ENCODE measurements around the gene OTC. TPM values are rescaled to one million over a fixed set of nuclear protein-coding genes. Genes with fewer than 3 reads are reported as not detected.
A peak's percentile ranks its signal among the peaks of the same experiment; 100 is the strongest.

Gene OTC
- total RNA-seq, 6 donors from 2014 or later, result 0.69 to 2.5 (median 0.76) TPM; not detected in 3

- 70 to 79% methylated on average over 4 of the region's 4 CpGs for WGBS, 2 donors
- TF ChIP-seq POLR2AphosphoS5 (IDR thresholded peaks at IDR 0.05) (no peak), POLR2A (IDR thresholded peaks at IDR 0.05) (no peak), EP300 (IDR thresholded peaks at IDR 0.05) (no peak), CTCF (IDR thresholded peaks at IDR 0.05) (no peak)
- no peak overlapping the region for H3K4me3 ChIP-seq
- ATAC-seq (ENCODE audit: low FRiP score in 2 of 2) (peak in 1 of 2 donors; percentile 49), DNase-seq (no peak)
- H3K9me3 ChIP-seq, result no peaks in the 10 kb centered on the region
- no peaks in the 10 kb centered on the region for H3K36me3 ChIP-seq
- no peaks in the 10 kb centered on the region for H3K4me1 ChIP-seq
- no peak overlapping the region for H3K27ac ChIP-seq
- no peaks in the 10 kb centered on the region for H3K27me3 ChIP-seq
These were observed 54.7 kb downstream of the OTC start for GRCh38 chrX:38407126-38407525.

DNA sequence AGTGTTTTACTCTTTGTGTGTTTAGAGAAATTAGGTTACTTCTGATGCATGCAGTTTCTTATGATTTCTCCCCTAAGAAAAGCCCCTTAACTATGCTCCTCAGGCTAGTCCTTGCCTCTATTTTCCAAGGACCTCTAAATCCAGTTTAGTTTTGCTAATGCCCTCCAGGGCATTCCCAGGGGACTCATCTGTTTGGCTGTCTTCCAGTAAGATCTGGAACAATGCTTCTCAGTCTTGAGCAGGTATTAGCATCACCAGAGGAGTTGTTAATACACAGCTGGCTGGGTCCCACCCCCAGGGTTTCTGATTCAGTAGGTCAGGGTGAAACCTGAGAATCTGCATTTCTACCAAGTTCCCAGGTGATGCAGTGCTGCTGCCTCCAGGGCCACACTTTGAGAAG, 56.9 kb downstream of the OTC start:
- Histone ChIP-seq H3K4me3 (no peak overlapping the region), H3K27me3 (no peaks in the 10 kb centered on the region), H3K36me3 (no peaks in the 10 kb centered on the region), H3K27ac (no peak overlapping the region), H3K9me3 (no peaks in the 10 kb centered on the region), H3K4me1 (no peaks in the 10 kb centered on the region)
- no peak for DNase-seq
- TF ChIP-seq CTCF (IDR thresholded peaks at IDR 0.05) (no peak), POLR2A (IDR thresholded peaks at IDR 0.05) (no peak), EP300 (IDR thresholded peaks at IDR 0.05) (no peak), POLR2AphosphoS5 (IDR thresholded peaks at IDR 0.05) (no peak)
- no peak for ATAC-seq (ENCODE audit: low FRiP score in 2 of 2)

GRCh38 chrX:38426785-38427184, 74.4 kb downstream of the OTC start:
- no peak for TF ChIP-seq EP300 (IDR thresholded peaks at IDR 0.05)
- DNase-seq (no peak), ATAC-seq (ENCODE audit: low FRiP score in 2 of 2) (no peak)
- H3K4me1 ChIP-seq, result no peaks in the 10 kb centered on the region
- H3K27ac ChIP-seq, result no peak overlapping the region
- H3K4me3 ChIP-seq, result no peak overlapping the region
- no peaks in the 10 kb centered on the region for H3K9me3 ChIP-seq
- H3K27me3 ChIP-seq, result no peaks in the 10 kb centered on the region
- no peaks in the 10 kb centered on the region for H3K36me3 ChIP-seq

- Histone ChIP-seq H3K27me3 (no peaks in the 10 kb centered on the region), H3K4me1 (no peaks in the 10 kb centered on the region), H3K36me3 (no peaks in the 10 kb centered on the region), H3K27ac (no peak overlapping the region), H3K4me3 (no peak overlapping the region), H3K9me3 (no peaks in the 10 kb centered on the region)
- DNase-seq, result no peak
- TF ChIP-seq POLR2AphosphoS5 (IDR thresholded peaks at IDR 0.05) (no peak), POLR2A (IDR thresholded peaks at IDR 0.05) (no peak), EP300 (IDR thresholded peaks at IDR 0.05) (no peak), CTCF (IDR thresholded peaks at IDR 0.05) (no peak)
- WGBS, 2 donors, result 62 to 95% methylated on average over 1 of the region's 1 CpG
- no peak for ATAC-seq (ENCODE audit: low FRiP score in 2 of 2)
These were observed 79.1 kb downstream of the OTC start for GRCh38 chrX:38431525-38431924.

DNA sequence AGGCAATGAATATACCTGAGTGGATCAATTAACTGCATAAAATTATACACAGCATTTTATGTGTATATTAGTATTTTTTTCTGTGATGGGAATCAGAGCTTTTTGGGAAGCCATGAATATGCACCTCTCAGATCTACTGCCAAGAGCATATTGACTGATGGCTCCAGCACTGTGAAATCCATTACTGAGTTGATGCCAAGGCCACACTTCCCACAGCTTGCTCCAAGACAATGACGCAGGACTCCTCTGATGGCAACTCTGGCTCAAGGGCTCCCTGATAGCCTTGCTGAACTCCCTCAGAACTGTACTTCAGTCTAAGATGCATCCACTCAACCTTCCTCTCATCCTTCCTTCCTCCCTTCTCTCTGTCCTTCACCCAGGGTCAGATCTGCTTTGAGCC, 82.7 kb downstream of the OTC start:
- Histone ChIP-seq H3K4me3 (no peak overlapping the region), H3K27me3 (no peaks in the 10 kb centered on the region), H3K27ac (no peak overlapping the region), H3K36me3 (no peaks in the 10 kb centered on the region), H3K4me1 (no peaks in the 10 kb centered on the region), H3K9me3 (no peaks in the 10 kb centered on the region)
- ATAC-seq (ENCODE audit: low FRiP score in 2 of 2) (no peak), DNase-seq (no peak)
- no peak for TF ChIP-seq POLR2AphosphoS5 (IDR thresholded peaks at IDR 0.05)
- no peak for TF ChIP-seq EP300 (IDR thresholded peaks at IDR 0.05)
- TF ChIP-seq POLR2A (IDR thresholded peaks at IDR 0.05), result no peak
- TF ChIP-seq CTCF (IDR thresholded peaks at IDR 0.05), result no peak
- WGBS, 2 donors, result 76% methylated on average over 1 of the region's 1 CpG; no CpG with 5 or more reads in 1 of the 2 donors
